Activated naive CD4-positive, alpha-beta T cell treated with anti-CD3 and anti-CD28 coated beads, Interleukin-2, amount 50 U/mL, for 24 hours (primary cell): Measurements from ENCODE around the gene SKIL.

ENCODE experiments used
- H3K27ac Mint-ChIP-seq: one replicate; pipeline ENCODE4 v1.8.0; 2021; ENCODE audit warnings: mild to moderate bottlenecking, mixed read lengths
- H3K27me3 Mint-ChIP-seq: one replicate; pipeline ENCODE4 v1.8.0; 2021; ENCODE audit warnings: mixed read lengths
- H3K36me3 Mint-ChIP-seq: one replicate; pipeline ENCODE4 v1.8.0; 2021; ENCODE audit warnings: mixed read lengths
- H3K4me1 Mint-ChIP-seq: one replicate; pipeline ENCODE4 v1.8.0; 2021; ENCODE audit warnings: mixed read lengths
- H3K4me3 Mint-ChIP-seq: one replicate; pipeline ENCODE4 v1.8.0; 2021; ENCODE audit warnings: mild to moderate bottlenecking, mixed read lengths
- H3K9me3 Mint-ChIP-seq: one replicate; pipeline ENCODE4 v1.8.0; 2021; ENCODE audit warnings: mixed read lengths

The SKIL gene

DNA sequence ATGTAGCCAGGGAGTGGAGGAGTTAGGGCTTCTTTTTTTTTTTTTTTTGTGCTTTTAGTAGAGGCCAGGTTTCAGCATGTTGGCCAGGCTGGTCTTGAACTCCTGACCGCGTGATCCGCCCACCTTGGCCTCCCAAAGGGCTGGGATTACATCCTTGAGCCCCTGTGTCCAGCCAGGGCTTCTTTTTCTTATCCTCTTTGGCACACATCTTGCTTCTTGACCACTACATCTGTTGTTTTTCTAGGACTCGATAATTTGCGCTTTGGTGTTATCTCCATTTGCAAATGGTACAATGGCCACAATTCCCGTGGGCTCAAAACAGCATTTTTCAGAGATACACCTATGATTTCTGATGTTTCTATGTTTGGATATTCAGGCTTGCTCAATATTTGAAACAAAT is 4.2 kb downstream of the SKIL start:
- H3K27me3 Mint-ChIP-seq = no peaks in the 10 kb centered on the region
- H3K4me3 Mint-ChIP-seq = peak overlapping the region; percentile 43
- no peaks in the 10 kb centered on the region for H3K9me3 Mint-ChIP-seq
- H3K27ac Mint-ChIP-seq = peak overlapping the region; percentile 49
- H3K4me1 Mint-ChIP-seq = peaks cover 40% of the 10 kb centered on the region
- peaks cover 29% of the 10 kb centered on the region for H3K36me3 Mint-ChIP-seq

DNA sequence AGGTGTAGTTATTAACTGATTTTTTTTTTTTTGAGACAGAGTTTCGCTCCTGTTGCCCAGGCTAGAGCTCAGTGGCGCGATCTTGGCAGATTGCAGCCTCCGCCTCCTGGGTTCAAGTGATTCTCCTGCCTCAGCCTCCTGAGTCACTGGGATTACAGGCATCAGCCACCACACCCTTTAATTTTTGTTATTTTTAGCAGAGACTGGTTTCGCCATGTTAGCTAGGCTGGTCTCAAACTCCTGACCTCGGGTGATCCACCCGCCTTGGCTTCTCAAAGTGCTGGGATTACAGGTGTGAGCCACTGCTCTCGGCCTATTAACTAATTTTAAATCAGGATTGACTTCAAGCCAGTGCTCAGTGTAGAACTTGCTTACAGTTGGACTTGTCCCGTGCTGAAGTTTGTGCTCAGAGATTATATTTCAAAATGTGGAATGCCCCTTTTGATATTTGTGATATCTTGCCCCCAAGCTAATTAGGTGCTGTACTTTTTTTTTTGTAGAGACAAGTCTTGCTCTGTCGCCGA is 6.0 kb downstream of the SKIL start:
- H3K36me3 Mint-ChIP-seq = peaks cover 33% of the 10 kb centered on the region
- no peak overlapping the region for H3K27ac Mint-ChIP-seq
- H3K9me3 Mint-ChIP-seq = no peaks in the 10 kb centered on the region
- no peak overlapping the region for H3K4me3 Mint-ChIP-seq
- no peaks in the 10 kb centered on the region for H3K27me3 Mint-ChIP-seq
- H3K4me1 Mint-ChIP-seq = peaks cover 43% of the 10 kb centered on the region

DNA sequence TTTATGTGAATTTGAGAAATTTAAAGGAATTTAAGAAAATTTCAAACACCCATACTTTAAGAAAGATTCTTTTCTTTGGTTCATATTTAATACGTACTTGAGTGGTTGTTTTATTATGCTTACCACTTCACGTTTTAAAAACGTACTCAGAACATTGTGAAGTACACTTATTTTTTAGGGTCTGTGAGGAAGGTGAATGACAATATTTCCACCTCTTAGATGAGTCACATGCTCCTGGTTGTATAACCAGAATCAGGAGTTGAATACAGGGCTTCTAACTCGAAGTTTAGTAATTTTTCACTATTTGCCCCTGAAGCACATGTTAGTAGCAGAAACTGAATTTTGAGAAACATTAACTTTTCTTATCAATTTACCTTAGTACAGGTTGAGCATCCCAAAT is 7.5 kb downstream of the SKIL start:
- peak overlapping the region; percentile 33 for H3K4me3 Mint-ChIP-seq
- H3K27me3 Mint-ChIP-seq = no peaks in the 10 kb centered on the region
- no peak overlapping the region for H3K27ac Mint-ChIP-seq
- peaks cover 34% of the 10 kb centered on the region for H3K4me1 Mint-ChIP-seq
- peaks cover 30% of the 10 kb centered on the region for H3K36me3 Mint-ChIP-seq
- H3K9me3 Mint-ChIP-seq = no peaks in the 10 kb centered on the region

DNA sequence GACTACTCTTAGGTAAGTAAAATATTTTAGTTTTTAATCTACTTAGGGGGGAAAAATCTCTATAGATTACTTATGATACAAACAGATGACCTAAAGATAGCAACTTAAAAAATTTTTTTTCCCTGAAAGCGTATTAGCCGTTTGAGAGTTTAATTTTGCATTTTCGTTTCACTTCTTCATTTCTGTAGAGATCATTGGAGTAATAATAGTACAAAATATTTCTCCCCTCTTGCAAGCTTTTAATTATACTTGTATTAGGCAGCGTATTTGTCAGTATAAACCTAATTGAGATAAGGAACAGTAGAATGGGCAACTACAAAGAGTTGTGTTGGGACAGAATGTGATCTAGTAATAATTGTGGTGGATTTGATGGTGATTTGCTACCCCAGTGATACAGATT is 10.3 kb downstream of the SKIL start:
- no peak overlapping the region for H3K4me3 Mint-ChIP-seq

DNA sequence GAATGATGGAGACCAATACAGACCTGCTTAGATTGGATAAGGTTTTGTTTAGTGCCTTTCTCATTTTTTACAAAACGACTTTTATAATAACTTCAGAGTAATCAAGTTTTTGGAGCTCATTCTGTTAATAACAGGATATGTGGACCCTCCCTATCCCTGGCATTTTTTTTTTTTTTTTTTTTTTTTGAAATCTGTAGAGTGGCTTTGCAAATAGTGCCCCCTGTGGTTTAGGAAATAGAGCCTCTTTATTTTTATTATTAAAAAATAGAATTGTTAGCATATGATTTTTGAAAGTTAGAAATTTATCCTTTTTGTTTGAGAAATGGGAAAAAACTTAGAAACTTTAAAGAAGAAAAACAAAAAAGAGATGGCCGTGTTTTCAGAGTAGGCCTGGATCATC is 11.4 kb downstream of the SKIL start:
- no peak overlapping the region for H3K27ac Mint-ChIP-seq
- H3K36me3 Mint-ChIP-seq = peaks cover 13% of the 10 kb centered on the region
- H3K27me3 Mint-ChIP-seq = no peaks in the 10 kb centered on the region
- H3K4me1 Mint-ChIP-seq = peaks cover 43% of the 10 kb centered on the region
- no peak overlapping the region for H3K4me3 Mint-ChIP-seq
- no peaks in the 10 kb centered on the region for H3K9me3 Mint-ChIP-seq

More for the DNA sequence above, 10.3 kb downstream of the SKIL start:
- H3K4me1 Mint-ChIP-seq = peaks cover 39% of the 10 kb centered on the region
- H3K27ac Mint-ChIP-seq = no peak overlapping the region
- peaks cover 20% of the 10 kb centered on the region for H3K36me3 Mint-ChIP-seq
- no peaks in the 10 kb centered on the region for H3K27me3 Mint-ChIP-seq
- no peaks in the 10 kb centered on the region for H3K9me3 Mint-ChIP-seq

DNA sequence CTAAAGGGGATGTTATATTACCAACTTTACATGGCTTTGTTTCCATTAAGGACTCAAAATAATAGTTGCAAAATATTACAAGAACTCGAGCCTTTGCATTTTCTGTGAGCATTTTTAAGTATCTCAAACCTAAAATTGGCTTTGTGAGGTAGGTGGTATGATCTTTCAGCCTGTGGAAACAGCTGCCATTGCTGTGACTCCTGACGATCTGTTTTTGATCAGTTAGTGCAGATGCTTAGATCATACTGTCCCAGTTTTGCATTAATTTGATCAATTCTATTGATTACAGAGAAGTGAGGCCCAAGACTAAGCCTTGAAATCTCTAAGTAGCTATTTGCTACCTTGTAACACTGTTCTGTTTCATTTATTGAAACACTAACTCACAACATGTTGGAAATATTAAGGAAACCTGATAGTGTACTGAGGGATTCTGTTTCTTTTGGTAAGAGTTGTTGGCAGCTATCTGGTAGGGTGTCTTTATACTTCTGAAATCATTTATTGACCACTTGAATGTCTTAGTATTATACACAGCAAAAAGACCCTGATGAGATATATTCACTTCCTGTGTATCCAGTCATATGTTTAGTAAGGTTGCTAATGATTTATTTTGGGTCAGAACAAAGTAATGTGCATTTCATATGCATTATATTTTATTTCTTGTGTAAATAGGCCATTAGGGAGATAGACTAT is 14.8 kb downstream of the SKIL start:
- Mint-ChIP-seq H3K4me3 (no peak overlapping the region), H3K27ac (no peak overlapping the region), H3K4me1 (peaks cover 52% of the 10 kb centered on the region), H3K27me3 (no peaks in the 10 kb centered on the region), H3K9me3 (no peaks in the 10 kb centered on the region), H3K36me3 (peaks cover 6% of the 10 kb centered on the region)

DNA sequence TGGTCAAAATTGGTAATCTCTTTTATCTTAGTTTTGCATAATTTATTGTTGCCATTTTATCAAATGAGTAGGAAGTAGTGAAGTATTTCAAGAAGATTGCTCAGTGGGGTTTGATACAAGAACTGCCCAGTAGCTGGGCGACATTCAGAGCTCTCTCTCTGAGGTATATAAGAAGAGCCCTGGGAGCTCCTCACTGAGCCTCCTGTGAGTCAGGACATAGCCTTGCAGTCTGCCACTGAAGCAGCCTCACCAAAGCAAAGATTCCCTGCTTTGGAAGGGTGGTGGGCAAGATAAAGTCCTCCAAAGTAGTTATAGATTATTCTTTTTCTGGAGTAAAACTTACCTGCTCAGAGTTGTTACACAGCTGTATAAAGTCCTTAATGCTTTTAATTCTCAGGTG is 26.1 kb downstream of the SKIL start:
- Mint-ChIP-seq H3K4me1 (peaks cover 19% of the 10 kb centered on the region), H3K9me3 (no peaks in the 10 kb centered on the region), H3K27ac (peak overlapping the region; percentile 68), H3K4me3 (no peak overlapping the region), H3K36me3 (peaks cover 32% of the 10 kb centered on the region), H3K27me3 (no peaks in the 10 kb centered on the region)

DNA sequence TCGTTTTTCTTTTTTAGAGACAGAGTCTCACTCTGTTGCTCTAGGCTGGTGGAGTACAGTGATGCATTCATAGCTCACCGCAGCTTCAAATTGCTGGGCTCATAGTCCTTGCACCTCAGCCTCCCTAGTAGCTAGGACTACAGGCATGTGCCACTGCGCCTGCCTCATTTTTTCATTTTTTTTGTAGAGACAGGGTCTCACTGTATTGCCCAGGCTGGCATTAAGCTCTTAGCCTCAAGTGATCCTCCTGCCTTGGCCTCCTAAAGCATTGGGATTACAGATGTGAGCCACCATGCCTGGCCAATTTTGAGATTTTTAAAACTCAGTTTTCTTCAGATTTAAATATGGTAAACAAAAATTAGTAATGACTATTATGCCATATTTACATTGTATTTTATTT is 29.0 kb downstream of the SKIL start:
- H3K4me3 Mint-ChIP-seq = no peak overlapping the region

DNA sequence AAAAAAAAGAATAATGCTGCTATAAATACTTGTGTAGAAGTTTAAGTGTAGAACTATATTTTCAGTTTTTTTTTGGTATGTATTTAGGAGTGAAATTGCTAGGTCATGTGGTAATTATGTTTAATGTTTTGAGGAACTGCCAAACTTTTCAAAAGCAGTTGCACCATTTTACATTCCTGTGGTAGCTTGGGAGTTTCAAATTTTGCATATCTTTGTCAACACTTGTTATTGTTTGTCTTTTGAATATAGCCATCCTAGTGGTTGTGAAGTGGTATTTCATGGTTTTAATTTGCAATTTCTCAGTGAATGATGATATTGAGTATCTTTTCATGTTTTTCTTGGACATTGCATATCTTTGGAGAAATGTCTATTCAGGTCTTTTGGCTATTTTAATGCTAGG is 30.4 kb downstream of the SKIL start:
- H3K27me3 Mint-ChIP-seq = no peaks in the 10 kb centered on the region
- no peaks in the 10 kb centered on the region for H3K9me3 Mint-ChIP-seq
- H3K27ac Mint-ChIP-seq = no peak overlapping the region
- H3K4me3 Mint-ChIP-seq = no peak overlapping the region
- H3K36me3 Mint-ChIP-seq = peaks cover 43% of the 10 kb centered on the region
- peaks cover 19% of the 10 kb centered on the region for H3K4me1 Mint-ChIP-seq

More for the DNA sequence above, 29.0 kb downstream of the SKIL start:
- peaks cover 10% of the 10 kb centered on the region for H3K4me1 Mint-ChIP-seq
- no peak overlapping the region for H3K27ac Mint-ChIP-seq
- H3K36me3 Mint-ChIP-seq = peaks cover 36% of the 10 kb centered on the region
- no peaks in the 10 kb centered on the region for H3K27me3 Mint-ChIP-seq
- H3K9me3 Mint-ChIP-seq = no peaks in the 10 kb centered on the region

DNA sequence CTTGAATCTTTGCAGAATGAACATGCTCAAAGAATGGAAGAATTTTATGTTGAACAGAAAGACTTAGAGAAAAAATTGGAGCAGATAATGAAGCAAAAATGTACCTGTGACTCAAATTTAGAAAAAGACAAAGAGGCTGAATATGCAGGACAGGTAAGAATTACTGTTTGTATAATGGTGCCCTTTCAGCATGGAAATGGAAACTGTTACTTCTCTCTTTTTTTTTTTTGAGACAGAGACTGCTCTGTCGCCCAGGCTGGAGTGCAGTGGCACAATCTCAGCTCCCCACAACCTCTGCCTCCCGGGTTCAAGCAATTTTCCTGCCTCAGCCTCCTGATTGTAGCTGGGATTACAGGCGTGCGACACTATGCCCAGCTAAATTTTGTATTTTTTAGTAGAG is 33.6 kb downstream of the SKIL start:
- H3K27ac Mint-ChIP-seq = peak overlapping the region; percentile 80
- peaks cover 27% of the 10 kb centered on the region for H3K36me3 Mint-ChIP-seq
- peaks cover 9% of the 10 kb centered on the region for H3K4me1 Mint-ChIP-seq
- no peak overlapping the region for H3K4me3 Mint-ChIP-seq
- no peaks in the 10 kb centered on the region for H3K9me3 Mint-ChIP-seq
- no peaks in the 10 kb centered on the region for H3K27me3 Mint-ChIP-seq

DNA sequence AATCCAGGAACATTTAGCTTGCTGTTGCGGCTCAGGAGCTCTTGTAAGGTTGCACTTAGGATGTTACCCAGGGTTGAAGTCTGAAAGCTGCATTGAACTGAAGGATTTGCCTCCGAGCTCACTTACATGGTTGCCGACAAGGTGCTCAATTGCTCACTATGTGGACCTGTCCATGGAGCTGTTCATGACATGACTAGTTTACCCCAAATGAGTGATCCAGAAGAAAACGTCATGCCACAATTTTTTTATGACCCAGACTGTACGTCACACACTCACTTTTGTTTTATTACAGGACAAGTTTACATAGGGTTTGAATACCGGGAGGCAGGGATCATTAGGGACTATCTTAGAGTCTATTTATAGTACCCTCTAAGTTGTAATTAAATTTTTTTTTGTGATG is 40.2 kb downstream of the SKIL start:
- no peak overlapping the region for H3K4me3 Mint-ChIP-seq
- no peak overlapping the region for H3K27ac Mint-ChIP-seq
- H3K4me1 Mint-ChIP-seq = no peaks in the 10 kb centered on the region
- H3K9me3 Mint-ChIP-seq = no peaks in the 10 kb centered on the region
- H3K36me3 Mint-ChIP-seq = peaks cover 1% of the 10 kb centered on the region
- H3K27me3 Mint-ChIP-seq = no peaks in the 10 kb centered on the region

DNA sequence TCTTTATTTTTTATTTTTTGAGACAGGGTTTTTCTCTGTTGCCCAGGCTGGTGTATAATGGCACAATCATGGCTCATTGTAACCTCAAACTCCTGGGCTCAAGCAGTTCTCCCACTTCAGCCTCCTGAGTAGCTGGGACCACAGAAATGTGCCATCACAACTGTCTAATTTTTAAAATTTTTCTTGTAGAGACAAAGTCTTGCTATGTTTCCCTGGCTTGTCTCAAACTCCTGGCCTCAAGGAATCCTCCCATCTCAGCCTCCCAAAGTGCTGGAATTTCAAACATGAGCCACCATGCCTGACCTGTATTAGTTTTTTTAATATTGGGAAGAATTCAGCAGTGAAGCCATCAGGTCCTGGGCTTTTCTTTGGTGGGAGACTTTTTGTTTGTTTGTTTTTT is 47.6 kb downstream of the SKIL start:
- no peak overlapping the region for H3K4me3 Mint-ChIP-seq
- H3K36me3 Mint-ChIP-seq = no peaks in the 10 kb centered on the region
- H3K4me1 Mint-ChIP-seq = no peaks in the 10 kb centered on the region
- no peaks in the 10 kb centered on the region for H3K9me3 Mint-ChIP-seq
- H3K27ac Mint-ChIP-seq = no peak overlapping the region
- no peaks in the 10 kb centered on the region for H3K27me3 Mint-ChIP-seq

DNA sequence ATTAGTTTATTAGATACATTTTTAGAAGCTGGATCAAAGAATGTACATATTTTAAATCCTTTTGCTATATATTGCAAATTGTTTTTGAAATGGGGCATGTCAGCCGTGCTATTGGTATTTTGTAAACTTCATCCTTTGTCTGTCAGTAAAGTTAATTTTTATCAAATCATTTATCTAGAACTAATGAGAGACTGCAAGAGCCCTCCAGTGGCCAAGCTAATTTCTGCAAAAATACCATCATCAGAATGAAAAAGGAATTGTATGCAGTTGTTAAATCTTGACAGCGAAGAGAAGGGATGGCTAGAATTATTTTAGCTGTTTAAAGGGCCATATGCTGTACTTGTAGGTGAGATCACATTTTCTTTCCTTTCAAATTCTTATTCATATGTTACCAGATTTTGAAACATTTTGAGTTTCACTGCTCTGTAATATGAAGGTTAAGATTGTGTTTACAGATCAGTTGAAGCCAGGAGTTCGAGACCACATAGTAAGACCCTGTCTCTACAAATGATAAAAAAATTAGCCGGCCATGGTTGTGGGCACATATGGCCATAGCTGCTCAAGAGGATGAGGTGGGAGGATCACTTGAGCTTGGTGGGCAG is 53.0 kb downstream of the SKIL start:
- Mint-ChIP-seq H3K27me3 (peaks cover 2% of the 10 kb centered on the region), H3K36me3 (no peaks in the 10 kb centered on the region), H3K9me3 (no peaks in the 10 kb centered on the region), H3K4me1 (no peaks in the 10 kb centered on the region), H3K27ac (no peak overlapping the region), H3K4me3 (no peak overlapping the region)

DNA sequence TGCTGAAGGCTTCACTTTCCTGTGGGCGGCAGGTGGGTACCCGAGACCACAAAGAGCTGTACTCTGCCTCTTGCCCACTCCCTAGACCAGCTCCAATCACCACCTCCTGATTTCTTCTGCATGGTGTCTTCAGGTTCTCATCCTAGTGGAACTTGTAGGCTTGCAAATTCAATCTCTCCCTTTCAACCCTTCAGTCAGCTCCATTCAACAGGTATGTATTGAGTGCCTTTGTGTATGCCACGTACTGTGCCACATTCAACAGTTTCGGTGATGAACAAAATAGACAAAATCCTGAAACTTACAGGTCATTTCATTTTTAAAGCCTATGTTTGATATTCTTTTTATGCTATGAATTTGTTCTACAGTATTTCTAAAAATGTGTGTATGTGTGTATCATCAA is 55.8 kb downstream of the SKIL start:
- Mint-ChIP-seq H3K4me3 (no peak overlapping the region), H3K27me3 (peaks cover 6% of the 10 kb centered on the region), H3K27ac (no peak overlapping the region), H3K4me1 (peaks cover 3% of the 10 kb centered on the region), H3K36me3 (no peaks in the 10 kb centered on the region), H3K9me3 (no peaks in the 10 kb centered on the region)

DNA sequence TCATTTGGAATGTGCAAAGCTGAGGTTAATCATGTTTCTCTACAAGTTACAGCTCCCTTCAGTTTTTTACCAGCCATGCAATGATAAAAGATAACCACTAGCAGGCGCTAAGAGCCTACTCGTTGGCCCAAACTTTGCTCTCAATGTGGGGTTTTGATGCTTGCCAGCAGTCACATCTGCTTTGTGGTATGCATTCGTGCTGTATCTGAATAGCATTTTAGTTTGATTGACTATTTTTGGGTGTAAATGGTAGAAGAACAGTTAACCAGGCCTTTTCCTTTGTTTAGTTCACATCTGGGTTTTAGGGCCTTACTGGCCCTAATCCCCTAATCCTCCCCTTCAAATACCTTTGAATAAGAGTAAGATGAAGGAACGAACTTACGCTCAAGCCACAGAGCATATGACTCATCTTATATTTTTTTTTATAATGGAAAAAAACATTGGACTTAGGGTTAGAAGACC is 56.7 kb downstream of the SKIL start:
- H3K27me3 Mint-ChIP-seq = peaks cover 7% of the 10 kb centered on the region

DNA sequence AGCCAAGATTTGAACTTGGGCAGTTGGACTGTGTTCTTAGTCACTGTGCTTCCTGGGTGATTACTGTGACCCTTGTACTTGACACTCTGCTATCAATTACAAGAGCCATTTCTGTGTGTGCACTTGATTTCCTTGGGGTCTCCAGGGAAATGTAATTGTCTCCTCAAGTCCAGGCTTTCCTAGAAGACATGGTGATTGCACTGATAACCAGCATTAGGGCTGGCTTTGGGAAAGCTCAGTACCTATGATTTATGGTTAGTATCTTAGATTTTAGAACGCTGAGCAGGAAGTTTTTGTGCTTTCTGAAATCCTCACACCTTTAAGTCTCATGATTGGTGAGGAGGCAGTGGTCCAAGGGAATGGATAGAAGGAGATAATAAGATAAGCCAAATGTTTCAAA is 59.6 kb downstream of the SKIL start:
- Mint-ChIP-seq H3K4me1 (peaks cover 11% of the 10 kb centered on the region), H3K36me3 (no peaks in the 10 kb centered on the region), H3K4me3 (no peak overlapping the region), H3K9me3 (no peaks in the 10 kb centered on the region), H3K27ac (no peak overlapping the region), H3K27me3 (peaks cover 20% of the 10 kb centered on the region)

More for the DNA sequence above, 56.7 kb downstream of the SKIL start:
- Mint-ChIP-seq H3K27ac (no peak overlapping the region), H3K9me3 (no peaks in the 10 kb centered on the region), H3K4me1 (peaks cover 5% of the 10 kb centered on the region), H3K36me3 (no peaks in the 10 kb centered on the region), H3K4me3 (no peak overlapping the region)
